GM18499 (cell line): Measurements from ENCODE around the gene PLCB4.

ENCODE experiments used
- ATAC-seq: cut with Tn5 transposase; IDR thresholded peaks from one replicate; pipeline ENCODE4 v1.9.1; 2021; ENCODE audit warnings: moderate number of reproducible peaks; ENCODE audit not compliant: insufficient read depth, unreplicated experiment

The PLCB4 gene

GRCh38 chr20:9163995-9164394 lies 95.1 kb downstream of the PLCB4 start:
- ATAC-seq: no peak

- ATAC-seq: no peak
These were observed 96.4 kb downstream of the PLCB4 start for GRCh38 chr20:9165261-9165660.

GRCh38 chr20:9166153-9166780 lies 97.4 kb downstream of the PLCB4 start:
- no peak for ATAC-seq

GRCh38 chr20:9169409-9169808 lies 100.5 kb downstream of the PLCB4 start:
- ATAC-seq: no peak

GRCh38 chr20:9172851-9173250 lies 104.0 kb downstream of the PLCB4 start:
- ATAC-seq: no peak

GRCh38 chr20:9177278-9177677 lies 108.4 kb downstream of the PLCB4 start:
- no peak for ATAC-seq

GRCh38 chr20:9179193-9179802 lies 110.4 kb downstream of the PLCB4 start:
- no peak for ATAC-seq

- ATAC-seq: no peak
These were observed 111.0 kb downstream of the PLCB4 start for GRCh38 chr20:9179867-9180266.

- no peak for ATAC-seq
These were observed 111.8 kb downstream of the PLCB4 start for GRCh38 chr20:9180481-9181257.

GRCh38 chr20:9185511-9185910 lies 116.6 kb downstream of the PLCB4 start:
- no peak for ATAC-seq

- ATAC-seq: no peak
These were observed 117.5 kb downstream of the PLCB4 start for GRCh38 chr20:9186396-9186795.

GRCh38 chr20:9195031-9195430 lies 126.1 kb downstream of the PLCB4 start:
- ATAC-seq: no peak

- ATAC-seq: no peak
These were observed 127.2 kb downstream of the PLCB4 start for GRCh38 chr20:9196110-9196509.

GRCh38 chr20:9198460-9198859 lies 129.6 kb downstream of the PLCB4 start:
- ATAC-seq: no peak

GRCh38 chr20:9200196-9200595 lies 131.3 kb downstream of the PLCB4 start:
- ATAC-seq: no peak

GRCh38 chr20:9200620-9201019 lies 131.7 kb downstream of the PLCB4 start:
- ATAC-seq: no peak

GRCh38 chr20:9202420-9203080 lies 133.7 kb downstream of the PLCB4 start:
- ATAC-seq: no peak

- no peak for ATAC-seq
These were observed 134.2 kb downstream of the PLCB4 start for GRCh38 chr20:9203081-9203447.

- no peak for ATAC-seq
These were observed 136.1 kb downstream of the PLCB4 start for GRCh38 chr20:9204979-9205378.

- no peak for ATAC-seq
These were observed 137.6 kb downstream of the PLCB4 start for GRCh38 chr20:9206486-9206885.

GRCh38 chr20:9207253-9207652 lies 138.4 kb downstream of the PLCB4 start:
- no peak for ATAC-seq
